H1 (cell line): Measurements from ENCODE around the gene NAA20. TPM values are rescaled to one million over a fixed set of nuclear protein-coding genes. Genes with fewer than 3 reads are reported as not detected.

ENCODE experiments used
- ATF3 ChIP-seq: IDR thresholded peaks from 2 replicates; pipeline ENCODE4 v1.6.1; 2011; ENCODE audit warnings: low read depth, mild to moderate bottlenecking, low read length; ENCODE audit not compliant: insufficient read depth
- CHD7 ChIP-seq: fragments of 300-600 bp; sonication (generic); IDR thresholded peaks from 2 replicates; pipeline ENCODE4 v1.7.1; 2012; ENCODE audit warnings: low read length, moderate library complexity, mild to moderate bottlenecking, inconsistent platforms; ENCODE audit not compliant: insufficient replicate concordance
- EZH2 ChIP-seq: fragments of 200-600 bp; sonication (generic); IDR thresholded peaks from 2 replicates; pipeline ENCODE4 v1.7.1; 2012; ENCODE audit warnings: low read depth, mild to moderate bottlenecking, moderate library complexity, low read length, inconsistent platforms; ENCODE audit not compliant: severe bottlenecking
- HDAC2 ChIP-seq, 2 experiments: fragments of 300-600 bp in 1 of 2; sonication (generic) in 1 of 2; IDR thresholded peaks; 2 replicates each; pipeline ENCODE4 v1.6.1; 2011 to 2012; ENCODE audit warnings: low read depth in 2 of 2, low read length in 2 of 2, mild to moderate bottlenecking in 2 of 2, moderate library complexity in 2 of 2, borderline replicate concordance in 1 of 2, inconsistent platforms in 1 of 2
- JUND ChIP-seq: IDR thresholded peaks from 2 replicates; pipeline ENCODE4 v1.6.1; 2011; ENCODE audit warnings: mild to moderate bottlenecking, improper control_type of control experiment, low read length
- RNF2 ChIP-seq: fragments of 200-900, 300-1000 bp; sonication (generic); IDR thresholded peaks from 2 replicates; pipeline ENCODE4 v1.7.1; 2016; ENCODE audit warnings: borderline replicate concordance, low read depth, mild to moderate bottlenecking, antibody characterized with exemption, low read length; ENCODE audit not compliant: poor library complexity, severe bottlenecking; ENCODE audit errors: missing control alignments
- TAF1 ChIP-seq: IDR thresholded peaks from 2 replicates; pipeline ENCODE4 v1.6.1; 2011; ENCODE audit warnings: mild to moderate bottlenecking, low read depth, low read length
- polyA plus RNA-seq, 7 experiments: library from polyadenylated mRNA; depleted of rRNA in 3 of 7; stranded (reverse) in 5 of 7; unstranded in 2 of 7; fragments of >200 nt in 5 of 7; fragments of 200-250 nt in 2 of 7; gene quantifications; 1 replicate in 5 of 7; 2 replicates in 1 of 7; 4 replicates in 1 of 7; pipeline versions ENCODE4 v1.2.1 to v1.2.3, GENCODE V29; 2011 to 2013; ENCODE audit warnings: missing spikeins in 2 of 7, mixed read lengths in 2 of 7
- total RNA-seq: library from RNA; stranded (reverse); fragmentation: NEBNext Ultra II Directional; extraction: Animal tissue kit (Norgen Biotek cat#: 25700); gene quantifications from 2 replicates; pipeline ENCODE4 v1.2.1, GENCODE V29; 2021

Gene NAA20
- total and polyA plus RNA-seq, 2 of the 8 experiments (the other 6 are each of a cell fraction or from before 2014, with no cell fraction given), result 21.9 to 41.1 TPM

- no peak for TF ChIP-seq CHD7
- TF ChIP-seq HDAC2 (IDR thresholded peaks at IDR 0.05; ENCODE audit: borderline replicate concordance in 1 of 2, low read depth in 2 of 2, low read length in 2 of 2), result no peak
- TF ChIP-seq RNF2, result no peak
- no peak for TF ChIP-seq JUND
- no peak for TF ChIP-seq TAF1
- TF ChIP-seq EZH2, result no peak
- no peak for TF ChIP-seq ATF3
Observed at GRCh38 chr20:19968466-19969073, 48.6 kb upstream of the NAA20 start (continued).
